GM20000 (cell line): ENCODE results near the gene SMAP1.

ENCODE experiments used
- DNase-seq: peaks from one replicate; pipeline ENCODE4 v3.0.0; 2012; ENCODE audit warnings: low spot score
- TF ChIP-seq, protein P1 (sequence below): IDR thresholded peaks from 2 replicates; pipeline ENCODE4 v1.5.1; 2012; ENCODE audit warnings: mild to moderate bottlenecking, control low read depth; ENCODE audit errors: extremely low read depth, missing control alignments

SMAP1 gene

DNA sequence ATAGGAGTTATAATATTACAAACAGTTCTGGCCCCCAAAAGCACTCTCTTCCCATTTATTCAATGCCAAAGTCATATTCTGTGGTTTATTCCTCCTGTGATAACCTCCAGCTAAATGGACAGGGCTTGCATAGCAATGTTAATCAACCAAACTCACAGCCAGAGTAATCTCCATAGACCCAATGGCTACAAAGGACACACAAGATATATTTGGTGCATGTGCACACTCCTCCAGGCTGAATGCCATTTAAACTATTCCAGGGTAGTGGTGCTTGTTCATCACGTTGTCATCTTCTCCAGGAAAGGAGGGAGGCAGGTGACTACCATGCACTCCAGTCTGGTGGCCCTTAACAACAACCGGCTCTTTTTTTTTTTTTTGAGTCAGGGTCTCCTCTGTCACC, 232.4 kb downstream of the SMAP1 start:
- TF ChIP-seq, protein P1, sequence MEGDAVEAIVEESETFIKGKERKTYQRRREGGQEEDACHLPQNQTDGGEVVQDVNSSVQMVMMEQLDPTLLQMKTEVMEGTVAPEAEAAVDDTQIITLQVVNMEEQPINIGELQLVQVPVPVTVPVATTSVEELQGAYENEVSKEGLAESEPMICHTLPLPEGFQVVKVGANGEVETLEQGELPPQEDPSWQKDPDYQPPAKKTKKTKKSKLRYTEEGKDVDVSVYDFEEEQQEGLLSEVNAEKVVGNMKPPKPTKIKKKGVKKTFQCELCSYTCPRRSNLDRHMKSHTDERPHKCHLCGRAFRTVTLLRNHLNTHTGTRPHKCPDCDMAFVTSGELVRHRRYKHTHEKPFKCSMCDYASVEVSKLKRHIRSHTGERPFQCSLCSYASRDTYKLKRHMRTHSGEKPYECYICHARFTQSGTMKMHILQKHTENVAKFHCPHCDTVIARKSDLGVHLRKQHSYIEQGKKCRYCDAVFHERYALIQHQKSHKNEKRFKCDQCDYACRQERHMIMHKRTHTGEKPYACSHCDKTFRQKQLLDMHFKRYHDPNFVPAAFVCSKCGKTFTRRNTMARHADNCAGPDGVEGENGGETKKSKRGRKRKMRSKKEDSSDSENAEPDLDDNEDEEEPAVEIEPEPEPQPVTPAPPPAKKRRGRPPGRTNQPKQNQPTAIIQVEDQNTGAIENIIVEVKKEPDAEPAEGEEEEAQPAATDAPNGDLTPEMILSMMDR = no peak
- no peak for DNase-seq

DNA sequence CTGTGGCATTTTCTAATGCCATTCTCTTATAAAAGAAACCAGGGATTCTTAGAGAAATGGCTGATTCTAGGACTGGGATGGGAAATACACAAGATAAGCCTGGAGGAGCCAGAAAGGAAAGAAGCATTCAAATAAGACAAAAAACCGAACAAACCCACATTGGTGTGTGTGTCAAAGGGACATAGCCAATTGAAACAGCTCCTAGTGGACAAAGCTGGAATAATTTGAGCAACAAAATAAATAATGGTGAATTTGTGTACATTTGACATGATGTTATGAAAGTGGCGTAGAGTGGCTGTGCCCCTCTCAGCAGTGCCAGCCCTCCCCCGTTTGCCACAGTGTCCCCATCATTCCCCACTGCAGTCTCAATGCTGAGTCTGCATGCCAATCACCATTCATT, 233.6 kb downstream of the SMAP1 start:
- TF ChIP-seq, protein P1 = no peak
- DNase-seq = no peak

DNA sequence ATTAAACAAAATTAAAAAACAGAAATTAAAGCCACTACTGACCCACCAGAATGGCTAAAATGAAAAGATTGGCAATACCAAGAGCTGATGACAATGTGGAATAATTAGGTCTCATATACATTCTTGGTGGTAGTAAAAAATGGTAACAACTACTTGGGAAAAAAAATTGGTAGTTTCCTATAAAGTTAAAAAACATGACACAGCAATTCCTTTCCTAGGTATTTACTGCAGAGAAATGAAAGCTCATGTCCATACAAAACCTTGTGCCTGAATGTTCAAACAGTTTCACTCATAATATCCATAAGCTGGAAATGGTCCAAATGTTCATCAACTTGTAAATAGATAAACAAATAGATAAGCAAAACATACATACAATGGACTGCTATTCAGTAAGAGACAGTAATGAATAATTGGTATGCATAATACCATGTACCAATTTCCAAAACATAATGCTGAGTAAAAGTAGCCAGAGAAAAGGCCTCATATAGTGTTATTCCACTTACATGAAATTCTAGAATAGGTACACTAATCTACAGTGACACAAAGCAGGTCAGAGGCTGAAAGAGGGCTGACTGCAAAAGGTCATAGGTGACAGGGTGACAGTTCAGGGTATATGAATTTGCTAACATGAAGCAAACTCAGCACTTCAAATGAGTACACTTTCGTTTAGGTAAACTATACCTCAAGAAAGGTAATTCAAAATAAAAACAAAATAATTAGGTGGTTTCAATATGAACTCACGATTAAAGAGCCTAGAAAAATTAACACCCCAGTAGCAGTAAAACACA, 236.2 kb downstream of the SMAP1 start:
- no peak for DNase-seq
- TF ChIP-seq, protein P1 = no peak

DNA sequence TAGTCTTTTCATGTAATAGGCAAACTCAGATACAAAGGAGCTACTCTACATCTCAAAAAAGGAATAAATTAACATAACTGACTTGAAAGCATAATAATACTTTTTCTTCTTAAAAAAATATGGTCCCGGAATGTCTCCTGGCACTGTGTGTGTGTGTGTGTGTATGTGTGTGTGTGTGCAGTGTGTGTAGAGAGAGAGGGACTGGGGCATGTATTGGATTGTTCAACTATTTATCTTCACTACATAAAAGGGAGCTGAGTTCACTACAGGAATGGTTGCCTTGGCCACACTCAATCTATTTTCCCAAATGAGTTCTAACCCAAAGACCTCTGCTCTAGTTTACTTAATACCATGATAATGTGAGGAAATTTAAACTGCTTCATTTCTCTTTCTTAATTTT, 238.1 kb downstream of the SMAP1 start:
- DNase-seq = no peak
- TF ChIP-seq, protein P1 = no peak
